Stimulated activated CD8-positive, alpha-beta memory T cell treated with anti-CD3 and anti-CD28 coated beads, Interleukin-7, amount 100 ng/mL, for 48 hours (primary cell): Measurements from ENCODE around the gene TRAF3IP1.
"Not testable (repeated sequence)": the region's sequence is repeated elsewhere in the genome, so short reads cannot be mapped to it uniquely, and the experiment has no call there.

Experiments used
- DNase-seq, 2 donors: peaks; one replicate each; pipeline ENCODE4 v3.0.0-alpha.2; 2020; ENCODE audit warnings: low read depth in 1 of 2; ENCODE audit errors: extremely low read depth in 1 of 2

TRAF3IP1 gene

DNA sequence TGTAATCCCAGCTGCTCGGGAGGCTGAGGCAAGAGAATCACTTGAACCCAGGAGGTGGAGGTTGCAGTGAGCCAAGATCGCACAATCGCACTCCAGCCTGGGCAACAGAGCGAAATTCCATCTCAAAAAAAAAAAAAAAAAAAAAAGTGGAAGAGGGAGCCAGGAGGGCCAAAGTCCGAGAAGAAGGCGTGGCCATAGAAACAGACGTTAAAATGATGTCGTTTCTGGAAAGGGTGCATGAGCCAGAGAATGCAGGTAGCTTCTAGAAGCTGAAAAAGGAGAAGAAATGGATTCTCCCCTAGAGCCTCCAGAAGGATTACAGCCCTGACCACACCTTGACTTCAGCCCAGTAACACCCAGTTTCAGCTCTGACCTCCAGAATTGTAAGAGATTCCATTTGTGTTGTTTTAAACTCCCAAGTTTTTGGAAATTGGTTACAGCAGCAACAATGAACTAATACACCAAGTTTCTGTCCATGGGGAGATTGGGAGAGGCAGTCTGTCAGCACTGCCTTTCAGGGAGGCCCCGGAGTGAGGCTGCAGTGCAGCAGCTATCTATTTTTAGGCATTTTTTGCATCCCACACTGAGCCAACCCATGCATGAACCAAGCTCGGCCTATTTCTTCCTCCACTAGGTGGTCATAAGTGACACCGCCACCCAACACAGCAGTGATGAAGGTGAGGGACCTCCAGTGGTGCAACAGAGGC is 14.2 kb upstream of the TRAF3IP1 start:
- no peak for DNase-seq

DNA sequence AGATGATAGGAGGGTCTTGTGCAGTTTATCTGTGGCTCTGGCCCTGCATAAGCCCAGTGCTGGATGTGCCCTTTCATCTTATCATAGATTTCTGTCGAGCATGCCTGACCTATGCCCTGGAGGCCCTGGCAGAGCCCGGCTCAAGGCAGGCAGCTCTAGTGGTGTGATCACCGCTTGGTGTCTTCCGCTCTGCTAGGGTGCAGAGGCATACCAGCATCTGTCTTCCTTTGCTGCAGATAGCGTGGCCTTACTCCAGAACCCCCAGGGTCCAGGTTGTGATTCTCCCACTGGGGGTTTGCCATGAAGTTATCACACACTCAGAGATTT is 13.7 kb upstream of the TRAF3IP1 start:
- DNase-seq: no peak

DNA sequence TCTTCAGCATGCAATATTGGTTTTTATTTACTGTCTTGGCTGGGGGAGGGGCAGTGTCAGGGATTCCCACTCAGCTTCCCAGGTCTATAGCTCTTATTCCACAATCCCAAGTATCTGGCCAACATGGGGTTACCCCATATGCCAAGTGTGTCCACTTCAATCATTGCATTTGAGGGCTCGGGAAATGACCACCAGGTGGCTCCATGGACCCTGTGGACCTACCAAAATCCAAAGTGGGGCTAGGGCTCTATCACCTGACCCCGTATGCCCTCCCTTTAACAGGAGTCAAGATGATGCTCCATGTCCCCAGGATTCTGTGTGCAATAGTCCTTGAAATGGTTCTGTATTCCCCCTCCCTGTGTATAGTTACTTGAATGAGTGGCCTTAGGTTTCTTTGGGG is 12.1 kb upstream of the TRAF3IP1 start:
- DNase-seq: no peak

DNA sequence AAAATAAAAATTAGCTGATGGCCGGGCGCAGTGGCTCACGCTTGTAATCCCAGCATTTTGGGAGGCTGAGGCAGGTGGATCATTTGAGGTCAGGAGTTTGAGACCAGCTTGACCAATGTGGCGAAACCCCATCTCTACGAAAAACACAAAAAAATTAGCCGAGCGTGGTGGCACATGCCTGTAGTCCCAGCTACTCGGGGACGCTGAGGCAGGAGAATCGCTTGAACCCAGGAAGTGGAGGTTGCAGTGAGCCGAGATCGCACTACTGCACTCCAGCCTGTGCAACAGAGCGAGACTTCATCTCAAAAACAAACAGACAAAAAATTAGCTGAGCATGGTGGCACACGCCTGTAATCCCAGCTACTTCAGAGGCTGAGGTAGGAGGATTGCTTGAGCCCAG is 9.6 kb upstream of the TRAF3IP1 start:
- not testable (repeated sequence) for DNase-seq

DNA sequence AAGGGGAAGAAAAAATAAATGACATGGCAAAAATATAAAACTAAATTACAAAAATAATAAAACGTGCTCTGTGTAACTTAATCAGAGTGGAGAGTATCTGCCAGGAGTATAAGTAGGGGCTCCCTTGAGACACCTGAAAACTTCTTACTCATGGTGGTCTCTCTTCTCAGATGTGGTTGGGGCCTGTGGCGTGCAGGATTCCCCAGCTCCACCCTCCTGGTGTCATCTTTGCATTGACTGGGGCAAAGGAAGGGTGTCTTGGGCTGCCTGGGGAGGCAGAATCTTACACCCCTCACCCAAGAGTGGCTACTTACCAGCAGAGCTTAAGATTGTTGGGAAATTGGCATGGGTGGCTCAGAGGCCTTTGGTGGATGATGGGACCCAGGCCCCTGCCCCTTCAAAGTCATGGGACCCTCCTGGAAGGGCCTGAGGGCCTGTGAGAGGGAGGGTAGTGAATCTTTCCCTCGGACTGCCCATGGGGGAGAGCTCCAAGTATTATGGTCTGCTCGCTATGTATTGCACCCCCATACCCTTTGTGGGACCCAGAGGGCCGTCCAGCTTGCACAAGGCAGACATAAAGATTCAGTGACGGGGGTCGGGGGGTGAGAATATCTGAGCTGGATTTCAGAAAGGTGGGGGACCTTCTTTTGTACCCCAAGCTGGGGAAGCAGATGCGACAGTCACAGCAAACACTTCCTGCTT is 6.9 kb upstream of the TRAF3IP1 start:
- DNase-seq: peak in 1 of 2 donors; percentile 24

DNA sequence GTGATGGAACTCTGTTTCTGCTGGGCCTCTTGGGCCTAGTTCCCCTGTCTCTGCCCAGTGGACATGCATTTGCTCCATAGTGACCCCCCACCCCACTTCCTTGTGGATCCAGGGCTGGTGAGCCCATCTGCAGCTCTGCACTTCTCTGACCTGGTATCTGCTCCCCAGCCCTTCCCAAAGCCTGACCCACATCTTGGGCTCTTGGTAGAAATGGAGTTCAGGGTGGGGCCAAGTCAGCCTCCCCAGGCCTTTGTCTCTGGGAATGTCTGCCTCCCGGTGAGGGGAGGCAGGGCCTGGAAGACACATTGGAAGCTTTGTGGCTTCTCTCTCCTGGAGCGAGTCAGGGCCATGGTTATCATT is 6.3 kb upstream of the TRAF3IP1 start:
- no peak for DNase-seq

DNA sequence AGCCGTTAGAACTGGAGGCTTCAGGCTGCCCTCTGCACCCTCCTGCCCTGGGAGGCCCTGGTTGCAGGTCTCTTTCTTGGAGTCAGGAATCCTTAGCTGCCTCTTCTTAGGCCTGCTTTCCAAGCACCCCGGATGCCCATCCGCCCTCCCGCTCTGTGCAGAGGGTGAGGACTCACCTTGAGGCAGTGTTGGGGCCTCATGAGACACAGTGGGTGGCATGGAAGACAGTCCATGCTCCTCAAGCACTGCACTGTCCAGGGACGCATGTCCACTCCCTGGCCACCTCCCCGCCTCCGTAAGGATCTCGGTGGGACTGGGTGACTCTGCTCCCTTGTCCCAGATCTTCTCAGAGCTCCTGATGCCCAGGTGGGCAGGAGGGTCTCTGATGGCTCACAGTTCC is 5.7 kb upstream of the TRAF3IP1 start:
- DNase-seq: no peak

DNA sequence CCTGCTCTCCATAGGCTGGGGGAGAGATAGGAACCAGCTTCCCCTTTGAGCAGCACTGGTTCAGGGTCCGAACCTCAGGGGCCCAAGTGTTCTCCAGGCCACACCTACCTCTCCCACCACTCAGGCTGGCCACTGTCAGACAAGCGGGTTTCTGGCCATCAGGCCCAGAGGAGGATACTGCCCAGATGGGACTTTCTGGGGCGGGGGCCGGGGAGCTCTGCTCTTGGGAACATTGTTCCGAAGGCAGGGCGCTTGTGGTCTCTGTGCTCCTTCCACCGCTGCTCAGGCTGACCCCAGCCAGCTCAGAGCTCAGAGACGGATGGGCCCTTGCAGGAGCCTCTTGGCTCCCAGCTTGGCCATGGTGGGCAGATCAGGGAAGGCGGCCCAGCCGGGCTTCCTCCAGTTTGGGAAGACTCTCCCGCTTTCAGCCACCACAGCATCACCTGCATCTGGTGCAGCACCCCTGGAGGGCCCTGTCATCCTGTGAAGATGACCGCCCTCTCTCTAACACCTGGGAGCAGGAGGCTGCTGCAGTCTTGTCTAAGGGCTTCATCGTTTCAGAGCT is 5.2 kb upstream of the TRAF3IP1 start:
- no peak for DNase-seq

DNA sequence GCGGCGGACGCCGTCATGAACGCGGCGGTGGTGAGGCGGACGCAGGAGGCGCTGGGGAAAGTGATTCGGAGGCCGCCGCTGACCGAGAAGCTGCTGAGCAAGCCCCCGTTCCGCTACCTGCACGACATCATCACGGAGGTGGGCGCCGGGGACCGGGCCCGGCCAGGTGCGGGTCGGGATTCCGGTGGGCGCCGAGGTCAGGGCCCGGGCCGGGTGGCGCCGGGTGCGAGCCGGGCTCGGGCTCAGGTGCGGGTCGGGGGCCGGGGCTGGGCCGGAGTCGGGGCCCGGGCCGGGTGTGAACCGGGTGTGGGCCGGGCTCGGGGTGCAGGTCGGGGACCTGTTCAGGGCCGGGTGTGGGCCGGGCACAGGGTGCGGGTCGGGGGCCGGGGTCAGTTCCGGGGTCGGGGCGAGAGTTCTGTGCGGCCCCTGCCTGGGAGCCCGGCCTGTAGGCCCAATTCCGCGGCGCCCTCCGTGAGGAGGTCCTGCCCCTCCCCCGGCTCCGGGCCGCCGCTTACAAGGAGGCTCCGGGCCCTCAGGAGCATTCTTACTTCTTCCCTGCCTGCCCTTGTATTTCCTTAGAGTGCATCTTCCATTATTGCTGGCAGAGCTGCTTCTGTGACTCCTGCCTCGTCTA is 447 bp downstream of the TRAF3IP1 start:
- no peak for DNase-seq

DNA sequence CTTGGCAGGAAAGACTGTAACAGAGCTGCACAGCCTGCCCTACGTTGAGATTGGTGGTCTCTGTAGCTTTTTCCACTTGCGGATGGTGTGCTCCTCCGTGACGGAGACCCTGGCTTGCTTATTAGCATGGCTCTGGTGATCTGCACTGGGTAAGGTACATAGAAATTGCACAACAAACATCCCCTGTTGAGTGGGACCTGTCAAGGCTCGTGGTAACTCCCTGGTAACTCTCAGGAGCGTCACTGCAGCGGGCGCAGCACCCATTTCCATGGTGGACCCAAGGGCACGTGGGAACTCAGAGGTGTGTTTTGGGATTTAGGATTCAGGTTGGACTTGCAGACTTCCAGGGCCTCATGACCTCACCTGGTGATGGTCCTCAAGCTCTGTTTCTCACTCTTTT is 1.1 kb downstream of the TRAF3IP1 start:
- no peak for DNase-seq

DNA sequence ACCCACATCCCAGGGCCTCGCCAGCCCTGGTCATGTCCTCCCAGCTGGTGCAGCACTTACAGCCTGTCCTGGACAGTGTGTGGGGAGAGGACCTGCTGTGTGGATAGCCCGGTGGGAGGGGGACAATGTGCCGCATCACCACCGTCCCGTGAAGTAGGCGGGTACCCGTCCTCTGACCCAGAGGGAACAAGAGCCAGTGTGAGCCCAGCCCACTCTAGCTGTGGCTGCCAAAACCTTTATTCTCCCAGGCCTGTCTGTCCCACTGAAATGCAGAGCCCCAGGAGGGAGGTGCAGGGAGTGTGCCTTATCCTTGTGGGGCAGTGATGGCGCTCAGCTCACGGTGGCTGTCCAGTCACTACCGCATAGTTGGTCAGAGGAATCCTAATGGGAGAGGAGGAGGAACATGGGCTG is 1.7 kb downstream of the TRAF3IP1 start:
- no peak for DNase-seq

DNA sequence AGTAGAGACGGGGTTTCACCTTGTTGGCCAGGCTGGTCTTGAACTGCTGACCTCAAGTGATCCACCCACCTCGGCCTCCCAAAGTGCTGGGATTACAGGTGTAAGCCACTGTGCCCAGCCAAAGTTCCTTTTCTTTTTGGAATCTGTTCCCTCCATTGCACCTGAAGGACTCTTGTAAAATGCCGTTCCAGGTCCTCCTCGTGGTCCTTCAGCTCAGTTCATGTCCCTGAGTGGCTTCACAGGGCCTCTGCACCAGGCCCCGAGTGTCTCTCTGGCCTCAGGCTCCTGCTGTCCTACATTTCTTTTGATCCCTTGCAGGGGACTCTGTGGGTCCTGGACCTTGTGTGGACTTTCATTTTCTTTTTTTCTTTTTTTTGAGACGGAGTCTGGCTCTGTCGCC is 3.9 kb downstream of the TRAF3IP1 start:
- not testable (repeated sequence) for DNase-seq

DNA sequence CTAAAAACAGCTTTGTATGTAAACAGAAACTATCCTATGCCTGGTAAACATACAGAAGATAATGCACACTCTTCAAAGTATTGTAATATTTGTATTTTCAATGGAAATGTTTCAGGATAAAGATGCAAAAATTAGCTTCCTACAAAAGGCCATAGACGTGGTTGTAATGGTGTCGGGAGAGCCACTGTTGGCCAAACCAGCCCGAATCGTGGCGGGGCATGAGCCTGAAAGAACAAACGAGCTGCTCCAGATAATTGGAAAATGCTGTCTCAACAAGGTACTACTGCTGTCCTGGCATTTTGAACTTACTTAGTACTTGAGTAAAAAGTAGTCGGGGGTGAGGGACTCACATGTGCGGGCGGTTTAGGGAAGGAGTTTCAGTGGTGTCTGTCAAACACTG is 5.4 kb downstream of the TRAF3IP1 start:
- DNase-seq: no peak

DNA sequence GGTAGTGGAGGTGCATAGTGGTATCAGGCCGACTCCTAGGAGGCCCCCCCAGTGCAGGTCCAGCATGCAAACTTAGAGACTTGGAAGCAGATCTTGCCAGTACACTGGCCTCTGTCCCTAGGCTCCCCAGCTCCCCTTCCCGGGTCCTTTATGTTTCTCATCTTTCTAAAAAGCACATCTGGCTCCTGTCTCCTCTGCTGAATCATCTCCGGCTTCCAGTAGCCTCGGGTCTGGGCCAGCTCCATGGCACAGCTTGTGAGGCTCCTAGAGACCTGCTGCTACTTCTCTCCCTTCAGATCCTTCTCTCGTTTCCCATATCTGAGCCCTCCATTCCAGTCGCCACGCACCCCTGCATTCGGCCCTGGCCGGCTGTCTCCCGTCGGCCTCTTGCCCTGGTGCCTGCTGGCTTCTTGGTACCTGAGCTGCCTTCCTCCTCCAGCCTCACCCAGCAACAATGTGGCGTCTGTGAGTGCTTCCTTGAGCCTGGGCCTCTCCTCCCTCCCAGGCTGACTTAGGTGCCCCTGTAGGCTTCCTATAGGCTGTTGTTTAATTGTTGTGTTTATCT is 6.6 kb downstream of the TRAF3IP1 start:
- DNase-seq: no peak

DNA sequence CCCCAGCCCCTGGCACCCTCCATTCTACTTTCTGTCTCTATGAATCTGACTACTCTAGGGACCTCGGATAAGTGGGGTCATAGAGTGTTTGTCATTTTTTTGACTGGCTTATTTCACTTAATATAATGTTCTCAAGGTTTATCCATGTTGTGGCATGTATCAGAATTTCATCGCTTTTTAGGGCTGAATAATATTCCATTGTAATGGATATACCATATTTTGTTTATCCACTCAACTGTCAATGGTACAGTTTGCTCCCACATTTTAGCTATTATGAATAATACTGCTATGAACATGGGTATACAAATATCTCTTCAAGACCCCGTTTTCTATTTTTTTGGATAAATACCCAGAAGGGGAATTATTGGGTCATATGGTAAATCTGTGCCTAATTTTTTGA is 7.4 kb downstream of the TRAF3IP1 start:
- no peak for DNase-seq

DNA sequence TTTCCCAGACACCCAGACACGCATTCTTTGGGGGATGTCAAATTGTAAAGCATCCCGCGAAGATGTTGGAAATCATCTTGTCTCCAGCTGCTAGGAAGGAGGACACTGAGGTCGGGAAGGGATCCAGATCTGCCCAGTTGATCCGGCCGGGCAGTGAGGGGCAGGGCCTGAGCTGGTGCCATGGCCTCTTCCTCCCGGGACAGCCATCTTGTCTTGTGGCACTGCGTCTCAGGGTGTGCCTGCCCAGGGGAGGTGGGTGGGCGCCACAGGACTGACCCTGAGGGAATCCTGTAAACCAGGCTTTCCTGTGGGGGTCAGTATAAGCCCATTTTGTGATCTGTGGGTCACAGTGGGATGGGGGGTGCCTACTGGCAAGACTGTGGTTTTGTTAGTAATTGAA is 10.1 kb downstream of the TRAF3IP1 start:
- DNase-seq: no peak

DNA sequence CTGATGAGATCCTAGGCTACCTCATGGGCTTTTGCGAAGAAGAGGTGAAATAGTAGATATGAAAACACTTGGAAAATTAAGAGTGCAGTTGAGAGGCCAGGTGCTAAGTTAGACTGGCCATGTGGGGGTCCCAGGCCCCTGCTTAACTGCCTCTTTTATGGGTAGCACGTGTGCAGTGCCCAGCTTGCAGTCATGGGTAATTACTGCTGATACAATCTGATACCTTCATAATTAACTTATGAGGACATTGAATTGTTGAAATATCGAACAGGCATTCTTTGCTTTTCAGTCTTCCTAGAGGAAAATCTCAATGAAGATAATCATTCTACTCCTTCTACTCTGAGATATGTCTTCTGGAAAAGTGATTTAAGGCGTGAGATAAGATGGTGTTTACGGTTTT is 11.6 kb downstream of the TRAF3IP1 start:
- DNase-seq: no peak

DNA sequence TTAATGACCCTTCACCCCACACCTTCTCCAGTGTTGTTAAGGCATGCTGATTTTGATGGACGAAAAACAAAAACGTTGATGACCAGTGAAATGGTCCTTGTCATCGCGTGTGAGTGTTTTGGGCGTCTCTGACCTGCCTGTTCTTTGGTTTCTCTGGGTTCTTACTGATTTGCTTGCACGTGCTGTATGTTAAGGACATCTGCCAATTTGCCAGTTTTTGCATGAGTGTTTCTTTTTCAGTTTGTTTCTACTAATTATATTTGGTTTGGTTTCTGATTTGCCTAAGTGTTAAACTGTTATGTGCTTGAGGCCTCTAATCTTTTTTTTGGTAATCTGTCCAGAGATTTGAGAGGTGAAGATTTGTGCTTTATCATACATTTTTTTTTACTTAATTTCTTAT is 14.6 kb downstream of the TRAF3IP1 start:
- DNase-seq: no peak

DNA sequence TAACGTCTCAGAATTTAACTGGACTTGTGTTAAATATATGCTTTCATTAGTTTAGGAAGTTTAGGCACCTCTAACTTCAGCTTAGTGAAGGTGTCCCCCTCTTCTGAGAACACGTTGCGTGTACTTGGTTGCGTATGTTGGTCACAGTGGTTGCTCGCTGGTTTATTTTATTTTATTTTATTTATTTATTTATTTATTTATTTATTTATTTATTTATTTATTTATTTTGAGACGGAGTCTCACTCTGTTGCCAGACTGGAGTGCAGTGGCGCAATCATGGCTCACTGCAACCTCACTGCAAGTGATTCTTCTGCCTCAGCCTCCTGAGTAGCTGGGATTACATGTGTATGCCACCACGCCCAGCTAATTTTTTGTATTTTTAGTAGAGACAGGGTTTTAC is 15.3 kb downstream of the TRAF3IP1 start:
- not testable (repeated sequence) for DNase-seq

DNA sequence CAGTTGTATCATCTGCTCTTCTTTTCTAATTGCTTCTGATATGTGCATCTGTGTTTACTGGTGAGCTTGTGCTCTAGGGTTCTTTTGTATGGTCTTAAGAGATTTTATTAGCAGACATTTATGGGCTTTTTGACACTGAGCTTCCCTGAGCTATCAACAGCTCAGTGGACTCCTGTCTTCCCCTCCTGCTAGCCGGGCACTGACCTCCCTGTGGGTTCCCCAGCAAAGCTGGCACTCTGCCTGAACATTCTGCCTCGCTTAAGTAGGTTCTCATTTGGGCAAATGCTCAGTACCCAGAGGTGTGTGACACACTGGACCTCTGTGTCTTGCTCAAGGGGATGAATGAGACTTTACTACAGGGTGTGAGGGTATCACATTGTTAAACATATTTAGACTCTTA is 15.8 kb downstream of the TRAF3IP1 start:
- no peak for DNase-seq

DNA sequence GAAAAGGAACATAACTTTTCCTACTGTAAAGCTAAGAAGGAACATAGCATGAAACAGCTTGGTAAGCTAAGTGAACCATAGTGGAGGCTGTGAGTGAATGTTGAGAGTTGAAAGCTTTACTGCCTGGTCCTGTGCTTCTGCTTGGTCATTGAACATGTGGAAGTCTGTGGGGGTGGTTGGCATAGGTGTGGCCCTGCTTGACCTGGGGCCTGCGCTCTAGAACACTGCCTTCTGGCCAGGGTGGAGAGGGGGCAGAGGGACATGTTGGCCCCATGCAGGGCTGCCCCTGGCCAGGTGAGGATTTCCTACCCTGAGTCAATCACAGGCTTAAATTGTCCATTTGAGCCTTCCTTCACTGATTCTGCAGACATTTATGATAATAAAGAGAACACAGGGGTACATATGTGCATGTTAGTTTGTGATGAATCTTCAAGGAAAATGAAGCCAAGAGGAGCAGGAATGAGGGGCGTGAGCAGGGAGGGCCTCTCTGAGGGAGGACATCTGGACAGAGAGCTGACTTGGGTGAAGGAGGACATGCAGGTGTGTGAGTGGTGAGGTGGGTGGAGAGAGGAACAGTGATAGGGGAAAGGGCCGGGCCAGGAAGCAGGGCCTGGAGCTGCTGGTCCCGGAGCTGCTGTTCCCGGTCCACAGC is 16.6 kb downstream of the TRAF3IP1 start:
- no peak for DNase-seq
